GM12878 (cell line): ENCODE data around the gene LAT. TPM values are rescaled to one million over a fixed set of nuclear protein-coding genes. Genes with fewer than 3 reads are reported as not detected.

Source experiments
- ATAC-seq: fragments of 200-7000 bp; cut with Tn5 transposase; 3 replicates; pipeline ENCODE4 v1.9.1; 2020; ENCODE audit warnings: mild to moderate bottlenecking, moderate library complexity
- BruUV-seq: library from RNA; stranded (reverse); fragments of 400-500 nt; replicated peaks from 2 replicates; lab custom pipeline; 2021; lab: Mats Ljungman, UMichigan
- CTCF ChIA-PET: fragments of 300-600 bp; sonication (Branson Sonifier 250); formaldehyde crosslinking; extraction: SDS; loops from one replicate; lab custom pipeline; 2021; ENCODE audit warnings: inconsistent platforms; lab: Yijun Ruan, JAX
- POLR2A ChIA-PET: fragments of 350-600 bp; formaldehyde crosslinking; extraction: SDS; loops from one replicate; lab custom pipeline; 2021; ENCODE audit warnings: inconsistent platforms; lab: Charles Lee
- RAD21 ChIA-PET: fragments of 300-600 bp; sonication (Branson Sonifier 250); formaldehyde crosslinking; loops from one replicate; lab custom pipeline; 2023; ENCODE audit warnings: antibody characterized with exemption; ENCODE audit not compliant: unreplicated experiment; lab: Charles Lee
- SMC1A ChIA-PET: fragments of 300-600 bp; sonication (Branson Sonifier 250); formaldehyde crosslinking; loops from one replicate; lab custom pipeline; 2023; ENCODE audit not compliant: unreplicated experiment, uncharacterized antibody; lab: Charles Lee
- DNase-seq: peaks from one replicate; pipeline ENCODE4 v3.0.0-alpha.2; 2011; ENCODE audit warnings: low read depth, low spot score
- FAIRE-seq: peaks from 3 replicates; lab custom pipeline; 2011; peaks lifted over from hg19 to GRCh38; lab: Jason Lieb, UNC
- H2AFZ ChIP-seq: 2 replicates; pipeline ENCODE4 v1.6.0; 2011; ENCODE audit warnings: low read depth, low read length, control low read depth; ENCODE audit not compliant: control insufficient read depth
- H3K27ac ChIP-seq: 2 replicates; pipeline ENCODE4 v1.5.1; 2011; ENCODE audit warnings: control low read depth; ENCODE audit not compliant: control insufficient read depth, insufficient read depth
- H3K27me3 ChIP-seq, 2 experiments: replicated peaks in 1 of 2; 2 replicates each; pipeline versions ENCODE4 v1.6.0 to v1.6.1; 2011; ENCODE audit warnings: low read length in 1 of 2; ENCODE audit not compliant: control insufficient read depth in 2 of 2, insufficient read depth in 2 of 2
- H3K36me3 ChIP-seq, 2 experiments: 2 replicates each; pipeline ENCODE4 v1.5.1; 2011; ENCODE audit warnings: low read length in 1 of 2; ENCODE audit not compliant: control insufficient read depth in 2 of 2, insufficient read depth in 2 of 2
- H3K4me1 ChIP-seq: 2 replicates; pipeline ENCODE4 v1.6.1; 2011; ENCODE audit warnings: mild to moderate bottlenecking, low read length, moderate library complexity, mixed read lengths; ENCODE audit not compliant: control insufficient read depth, insufficient read depth
- H3K4me2 ChIP-seq: 2 replicates; pipeline ENCODE4 v1.6.0; 2011; ENCODE audit warnings: control low read depth; ENCODE audit not compliant: control insufficient read depth, insufficient read depth
- H3K4me3 ChIP-seq: fragments of 200-600 bp; sonication (generic); 2 replicates; pipeline ENCODE4 v1.5.1; 2016
- H3K79me2 ChIP-seq: 2 replicates; pipeline ENCODE4 v1.6.0; 2011; ENCODE audit warnings: low read length; ENCODE audit not compliant: control insufficient read depth, insufficient read depth
- H3K9ac ChIP-seq: 2 replicates; pipeline ENCODE4 v1.8.0; 2011; ENCODE audit warnings: low read length, control low read depth, mixed read lengths; ENCODE audit not compliant: control insufficient read depth, insufficient read depth
- H3K9me3 ChIP-seq: replicated peaks from 3 replicates; pipeline ENCODE4 v1.5.1; 2011; ENCODE audit warnings: mild to moderate bottlenecking, low read length; ENCODE audit not compliant: control insufficient read depth, insufficient read depth
- H4K20me1 ChIP-seq: 2 replicates; pipeline ENCODE4 v1.6.0; 2011; ENCODE audit not compliant: control insufficient read depth, insufficient read depth
- BACH1 ChIP-seq: fragments of 450-650 bp; IDR thresholded peaks from 2 replicates; pipeline ENCODE4 v1.6.1; 2017; ENCODE audit warnings: mild to moderate bottlenecking, borderline replicate concordance
- BMI1 ChIP-seq: fragments of 450-650 bp; IDR thresholded peaks from 2 replicates; pipeline ENCODE4 v1.6.1; 2016; ENCODE audit warnings: mild to moderate bottlenecking, moderate library complexity, borderline replicate concordance
- CEBPB ChIP-seq, 2 experiments: fragments of 150-350 bp in 1 of 2; IDR thresholded peaks; 2 replicates each; pipeline ENCODE4 v1.6.1; 2012 to 2014; ENCODE audit warnings: low read depth in 2 of 2, low read length in 2 of 2, borderline replicate concordance in 1 of 2, inconsistent platforms in 1 of 2
- NFIC ChIP-seq: IDR thresholded peaks from 2 replicates; pipeline ENCODE4 v1.6.1; 2012; ENCODE audit warnings: low read depth, mild to moderate bottlenecking, inconsistent platforms, low read length, moderate library complexity
- NFYA ChIP-seq: IDR thresholded peaks from 2 replicates; pipeline ENCODE4 v1.6.1; 2011; ENCODE audit warnings: low read depth, mild to moderate bottlenecking, low read length, improper control_type of control experiment, borderline replicate concordance
- NR2C1 ChIP-seq: fragments of 450-650 bp; IDR thresholded peaks from 2 replicates; pipeline ENCODE4 v1.6.1; 2017; ENCODE audit warnings: antibody characterized with exemption, mild to moderate bottlenecking, moderate library complexity
- PAX5 ChIP-seq: IDR thresholded peaks from 2 replicates; pipeline ENCODE4 v1.6.1; 2011; ENCODE audit warnings: low read depth, low read length, borderline replicate concordance
- RAD51 ChIP-seq: fragments of 450-650 bp; IDR thresholded peaks from 2 replicates; pipeline ENCODE4 v1.6.1; 2016; ENCODE audit warnings: moderate library complexity, mild to moderate bottlenecking, inconsistent platforms
- SREBF2 ChIP-seq: IDR thresholded peaks from 2 replicates; pipeline ENCODE4 v1.6.1; 2012; ENCODE audit warnings: mild to moderate bottlenecking, low read length
- SRF ChIP-seq, 2 experiments: IDR thresholded peaks; 2 replicates each; pipeline ENCODE4 v1.6.1; 2011; ENCODE audit warnings: low read depth in 2 of 2, low read length in 2 of 2, mild to moderate bottlenecking in 1 of 2, moderate library complexity in 1 of 2
- ZSCAN29 ChIP-seq: fragments of 450-650 bp; IDR thresholded peaks from 2 replicates; pipeline ENCODE4 v1.6.1; 2017; ENCODE audit warnings: mild to moderate bottlenecking, moderate library complexity
- WGBS: methylation state at CpG from one replicate; pipeline ENCODE4 v1.1.6; 2016; ENCODE audit warnings: low lambda C conversion rate; ENCODE audit not compliant: insufficient replicate concordance, insufficient coverage; ENCODE audit errors: missing lambda C conversion rate; 5-methylcytosine and 5-hydroxymethylcytosine counted together
- in situ Hi-C: fragments of 300-500 bp; cut with MboI; formaldehyde crosslinking; loops from 9 replicates; pipeline ENCODE4 v1.14.3; 2018; ENCODE audit warnings: mixed read lengths
- intact Hi-C: fragments of 100-400 bp; cut with micrococcal nuclease; formaldehyde crosslinking; loops from one replicate; pipeline ENCODE4 v1.14.2; 2022; ENCODE audit not compliant: unreplicated experiment
- polyA plus RNA-seq, 11 experiments: library from polyadenylated mRNA; depleted of rRNA in 4 of 11; unstranded in 6 of 11; stranded (reverse) in 5 of 11; fragments of >200 nt; fragmentation: Nextera tagmentation in 4 of 11; fragmentation: Illumina TruSeq in 1 of 11; extraction: Ambion mirVana in 4 of 11; extraction: Trizol in 1 of 11; gene quantifications; 1 replicate in 1 of 11; 2 replicates in 10 of 11; pipeline versions ENCODE4 v1.2.1 to v1.2.3, GENCODE V29; 2011 to 2016; ENCODE audit warnings: inconsistent platforms in 2 of 11, missing spikeins in 2 of 11, low read depth in 1 of 11
- total RNA-seq, 4 experiments: library from RNA; depleted of rRNA in 3 of 4; stranded (reverse); fragments of >200 nt in 3 of 4; fragmentation: Illumina TruSeq in 1 of 4; extraction: Trizol in 1 of 4; gene quantifications; 2 replicates each; pipeline versions ENCODE4 v1.2.1 to v1.2.3, GENCODE V29; 2013 to 2021
- TF ChIP-seq, protein P1 (sequence below): fragments of 450-650 bp; IDR thresholded peaks from 2 replicates; pipeline ENCODE4 v1.6.1; 2017; ENCODE audit warnings: mild to moderate bottlenecking, low read depth, inconsistent platforms; ENCODE audit not compliant: poor library complexity, severe bottlenecking
- TF ChIP-seq, protein P2 (sequence below): fragments of 450-650 bp; IDR thresholded peaks from 2 replicates; pipeline ENCODE4 v1.6.1; 2017; ENCODE audit warnings: low read depth, mild to moderate bottlenecking, moderate library complexity
- TF ChIP-seq, protein P3 (sequence below): fragments of 150-350 bp; IDR thresholded peaks from 2 replicates; pipeline ENCODE4 v1.6.1; 2014; ENCODE audit warnings: mild to moderate bottlenecking, low read depth, low read length

The LAT gene
- total and polyA plus RNA-seq, 10 of the 15 experiments (the other 5 are each of a cell fraction or from before 2014, with no cell fraction given) = 0.39 to 6.9 (median 2.0) TPM

DNA sequence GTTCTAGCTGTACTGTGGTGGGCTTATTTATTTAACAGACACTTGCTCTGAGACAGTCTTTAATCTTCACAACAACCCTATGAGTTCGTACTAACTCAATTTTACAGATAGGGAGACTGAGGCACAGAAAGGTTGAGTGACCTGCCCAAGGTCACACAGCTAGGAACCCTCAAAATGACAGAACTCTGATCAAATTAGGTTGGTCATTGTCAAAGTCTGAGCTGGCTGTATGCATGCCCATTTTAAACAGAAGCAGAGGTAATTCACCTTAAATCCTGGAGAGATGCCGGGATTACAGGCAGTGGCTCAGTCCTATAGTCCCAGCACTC is 24.9 kb downstream of the LAT start (continued):
- TF ChIP-seq, protein P1, sequence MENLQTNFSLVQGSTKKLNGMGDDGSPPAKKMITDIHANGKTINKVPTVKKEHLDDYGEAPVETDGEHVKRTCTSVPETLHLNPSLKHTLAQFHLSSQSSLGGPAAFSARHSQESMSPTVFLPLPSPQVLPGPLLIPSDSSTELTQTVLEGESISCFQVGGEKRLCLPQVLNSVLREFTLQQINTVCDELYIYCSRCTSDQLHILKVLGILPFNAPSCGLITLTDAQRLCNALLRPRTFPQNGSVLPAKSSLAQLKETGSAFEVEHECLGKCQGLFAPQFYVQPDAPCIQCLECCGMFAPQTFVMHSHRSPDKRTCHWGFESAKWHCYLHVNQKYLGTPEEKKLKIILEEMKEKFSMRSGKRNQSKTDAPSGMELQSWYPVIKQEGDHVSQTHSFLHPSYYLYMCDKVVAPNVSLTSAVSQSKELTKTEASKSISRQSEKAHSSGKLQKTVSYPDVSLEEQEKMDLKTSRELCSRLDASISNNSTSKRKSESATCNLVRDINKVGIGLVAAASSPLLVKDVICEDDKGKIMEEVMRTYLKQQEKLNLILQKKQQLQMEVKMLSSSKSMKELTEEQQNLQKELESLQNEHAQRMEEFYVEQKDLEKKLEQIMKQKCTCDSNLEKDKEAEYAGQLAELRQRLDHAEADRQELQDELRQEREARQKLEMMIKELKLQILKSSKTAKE = no peak
- TF ChIP-seq ZSCAN29 = no peak

DNA sequence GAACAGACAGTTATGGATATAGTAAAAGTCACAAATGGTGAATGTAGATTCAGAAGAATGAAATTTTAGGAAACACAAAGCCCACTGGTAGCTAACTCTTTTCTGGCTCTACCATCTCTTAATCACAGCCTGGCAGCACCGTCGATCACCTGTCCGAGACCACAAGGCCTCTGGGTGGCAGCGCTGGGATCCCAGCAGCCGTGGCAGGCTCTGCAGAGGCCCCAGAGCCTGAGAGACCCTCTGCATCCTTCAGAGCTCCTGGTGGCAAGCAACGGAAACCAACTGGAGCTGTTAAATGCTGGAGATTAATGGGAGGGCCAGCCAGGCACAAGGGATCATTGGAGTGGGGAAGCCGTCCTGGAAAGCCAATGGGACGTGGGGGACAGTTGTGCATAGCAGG is 26.3 kb downstream of the LAT start:
- Histone ChIP-seq H2AFZ (no peak overlapping the region), H4K20me1 (no peaks in the 10 kb centered on the region), H3K36me3 (no peaks in the 10 kb centered on the region), H3K9me3 (no peaks in the 10 kb centered on the region), H3K9ac (no peak overlapping the region), H3K4me2 (no peak overlapping the region), H3K4me1 (no peaks in the 10 kb centered on the region), H3K27ac (no peak overlapping the region), H3K27me3 (no peaks in the 10 kb centered on the region), H3K79me2 (no peaks in the 10 kb centered on the region), H3K4me3 (no peak overlapping the region)
- in situ Hi-C loops = no loop called here
- intact Hi-C loops = no loop called here
- FAIRE-seq (no peak), ATAC-seq (0 out of 3 replicates have a peak, but pooled peaks have one; percentile 31), DNase-seq (no peak)
- ChIA-PET CTCF (interaction anchor here (1.3 kb wide), 1 partner anchor 37 kb away, joined by 5 read pairs; the partner anchor contains the start of gene SPNS1), SMC1A (interaction anchor here (1.1 kb wide), 1 partner anchor 10 kb away, joined by 3 read pairs; no protein-coding TSS in a partner anchor), RAD21 (no interaction called here), POLR2A (interaction anchor here (1.3 kb wide), 1 partner anchor 10 kb away, joined by 4 read pairs; no protein-coding TSS in a partner anchor)
- BruUV-seq = no TSS peak
- WGBS = 26% methylated on average over 8 of the region's 8 CpGs
- TF ChIP-seq RAD51 (no peak), NR2C1 (no peak), BMI1 (no peak), BACH1 (no peak), SRF (IDR thresholded peaks at IDR 0.05; ENCODE audit: low read depth in 2 of 2, low read length in 2 of 2) (no peak), NFYA (no peak), CEBPB (IDR thresholded peaks at IDR 0.05; ENCODE audit: borderline replicate concordance in 1 of 2, low read depth in 2 of 2, low read length in 2 of 2) (no peak), PAX5 (no peak), NFIC (no peak), SREBF2 (no peak)
- TF ChIP-seq, protein P2, sequence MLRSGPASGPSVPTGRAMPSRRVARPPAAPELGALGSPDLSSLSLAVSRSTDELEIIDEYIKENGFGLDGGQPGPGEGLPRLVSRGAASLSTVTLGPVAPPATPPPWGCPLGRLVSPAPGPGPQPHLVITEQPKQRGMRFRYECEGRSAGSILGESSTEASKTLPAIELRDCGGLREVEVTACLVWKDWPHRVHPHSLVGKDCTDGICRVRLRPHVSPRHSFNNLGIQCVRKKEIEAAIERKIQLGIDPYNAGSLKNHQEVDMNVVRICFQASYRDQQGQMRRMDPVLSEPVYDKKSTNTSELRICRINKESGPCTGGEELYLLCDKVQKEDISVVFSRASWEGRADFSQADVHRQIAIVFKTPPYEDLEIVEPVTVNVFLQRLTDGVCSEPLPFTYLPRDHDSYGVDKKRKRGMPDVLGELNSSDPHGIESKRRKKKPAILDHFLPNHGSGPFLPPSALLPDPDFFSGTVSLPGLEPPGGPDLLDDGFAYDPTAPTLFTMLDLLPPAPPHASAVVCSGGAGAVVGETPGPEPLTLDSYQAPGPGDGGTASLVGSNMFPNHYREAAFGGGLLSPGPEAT = no peak
- TF ChIP-seq, protein P3, sequence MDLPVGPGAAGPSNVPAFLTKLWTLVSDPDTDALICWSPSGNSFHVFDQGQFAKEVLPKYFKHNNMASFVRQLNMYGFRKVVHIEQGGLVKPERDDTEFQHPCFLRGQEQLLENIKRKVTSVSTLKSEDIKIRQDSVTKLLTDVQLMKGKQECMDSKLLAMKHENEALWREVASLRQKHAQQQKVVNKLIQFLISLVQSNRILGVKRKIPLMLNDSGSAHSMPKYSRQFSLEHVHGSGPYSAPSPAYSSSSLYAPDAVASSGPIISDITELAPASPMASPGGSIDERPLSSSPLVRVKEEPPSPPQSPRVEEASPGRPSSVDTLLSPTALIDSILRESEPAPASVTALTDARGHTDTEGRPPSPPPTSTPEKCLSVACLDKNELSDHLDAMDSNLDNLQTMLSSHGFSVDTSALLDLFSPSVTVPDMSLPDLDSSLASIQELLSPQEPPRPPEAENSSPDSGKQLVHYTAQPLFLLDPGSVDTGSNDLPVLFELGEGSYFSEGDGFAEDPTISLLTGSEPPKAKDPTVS = no peak
